ENCODE measurements around the gene GMCL1.
"Not testable (repeated sequence)": the region's sequence is repeated elsewhere in the genome, so short reads cannot be mapped to it uniquely, and the experiment has no call there.

The GMCL1 gene

DNA sequence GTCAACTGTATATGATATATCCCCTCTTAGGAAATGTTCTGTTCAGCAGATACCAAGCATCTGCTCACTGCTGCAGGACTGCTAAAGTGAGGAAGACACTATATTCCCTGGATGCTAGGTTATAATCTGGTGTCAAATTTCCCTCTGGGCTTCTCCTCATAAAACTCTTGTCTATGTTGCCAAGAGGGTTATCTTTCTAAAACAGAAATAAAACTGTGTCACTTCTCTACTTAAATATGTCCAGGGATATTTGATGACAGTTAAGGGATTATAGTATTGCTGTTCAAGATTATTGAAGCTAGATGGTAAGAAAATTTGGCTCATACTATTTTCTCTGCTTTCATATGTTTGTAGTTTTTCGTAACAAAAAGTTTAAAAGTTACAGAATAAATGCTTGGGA lies 33.8 kb downstream of the GMCL1 start:
- DNase-seq = no peak

GRCh38 chr2:69888451-69888850 lies 59.0 kb downstream of the GMCL1 start:
- no peak for DNase-seq

GRCh38 chr2:69889302-69889701 lies 59.8 kb downstream of the GMCL1 start:
- no peak for DNase-seq

DNA sequence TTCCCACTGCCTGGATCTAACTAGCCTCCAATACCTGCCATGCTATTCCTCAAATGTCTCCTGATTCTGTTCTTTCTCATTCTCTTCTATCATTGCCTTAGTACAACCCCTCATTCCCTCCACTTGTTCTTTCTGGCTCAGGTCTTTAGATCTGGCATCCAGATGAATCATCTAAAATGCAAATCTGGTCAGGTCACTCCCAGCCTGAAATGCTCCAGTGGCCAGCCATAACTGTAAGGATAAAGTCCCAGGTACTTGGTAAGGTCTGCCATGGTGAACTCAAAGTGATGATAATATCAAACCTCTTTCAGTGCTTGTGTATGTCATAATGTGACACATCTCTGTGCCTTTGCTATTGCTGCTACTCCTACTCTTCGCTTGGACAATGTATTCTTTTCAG lies 61.4 kb downstream of the GMCL1 start:
- no peak for DNase-seq

GRCh38 chr2:69892838-69893424 lies 63.5 kb downstream of the GMCL1 start:
- peak; percentile 8 for DNase-seq

DNA sequence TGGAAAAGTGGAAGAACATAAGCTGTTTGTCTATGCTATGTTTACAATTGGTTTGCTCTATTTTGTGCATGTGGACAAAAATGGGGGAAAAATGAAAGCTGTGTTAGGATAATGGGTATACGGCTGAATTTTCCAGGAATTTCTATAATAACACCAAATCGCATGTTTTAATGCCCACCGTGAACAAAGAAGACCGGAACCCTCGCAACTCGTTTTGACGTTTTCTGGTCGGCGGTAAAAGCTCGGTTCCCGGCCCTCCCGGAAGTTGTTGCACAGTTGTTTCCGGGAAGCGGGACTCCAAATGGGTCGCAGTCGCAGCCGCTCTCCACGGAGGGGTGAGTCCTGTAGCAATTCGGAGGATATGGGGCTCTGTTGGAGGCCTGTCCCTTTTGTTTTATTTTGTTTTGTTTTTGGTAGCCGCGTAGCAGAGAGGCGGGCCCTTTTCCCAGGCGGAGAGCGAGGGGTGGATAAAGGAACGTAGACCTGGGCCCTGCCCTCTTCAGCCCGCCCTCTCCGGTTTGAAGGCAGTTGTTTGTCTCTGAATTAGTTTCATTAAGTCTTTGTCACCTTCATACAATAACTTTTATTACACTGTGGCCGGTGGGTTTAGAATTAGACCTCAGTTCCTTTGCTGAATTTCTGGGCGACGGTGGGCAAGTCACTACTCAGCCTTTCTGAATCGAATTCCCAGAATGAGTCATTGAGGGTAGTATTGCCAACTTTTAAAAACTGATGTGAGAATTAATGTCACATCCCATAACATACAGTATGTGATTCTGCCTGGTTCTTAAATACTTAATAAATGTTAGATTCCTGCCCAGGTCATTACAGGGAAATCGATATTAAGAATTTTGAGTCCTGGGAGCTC lies 64.5 kb downstream of the GMCL1 start, which contains the start of gene SNRNP27:
Gene SNRNP27, plus strand, starts transcription at position 273 of the 868 bp plus-strand sequence. Its CDS starts 29 bp downstream, at position 302.
- peak; percentile 74 for DNase-seq

DNA sequence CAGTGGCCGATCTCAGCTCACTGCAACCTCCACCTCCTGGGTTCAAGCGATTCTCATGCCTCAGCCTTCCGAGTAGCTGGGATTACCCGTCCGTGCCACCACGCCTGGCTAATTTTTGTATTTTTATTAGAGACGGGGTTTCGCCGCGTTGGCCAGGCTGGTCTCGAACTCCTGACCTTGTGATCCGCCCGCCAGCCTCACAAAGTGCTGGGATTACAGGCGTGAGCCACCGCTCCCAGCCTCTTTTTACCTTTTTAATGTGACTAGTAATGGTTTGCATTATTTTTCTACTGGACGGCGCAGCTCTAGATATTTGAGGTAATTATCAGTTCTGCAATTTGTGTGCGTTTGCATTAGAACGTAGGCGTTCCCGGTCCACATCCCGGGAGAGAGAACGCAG lies 65.3 kb downstream of the GMCL1 start:
- not testable (repeated sequence) for DNase-seq

- DNase-seq = no peak
Observed at GRCh38 chr2:69902213-69902922, 72.9 kb downstream of the GMCL1 start.

DNA sequence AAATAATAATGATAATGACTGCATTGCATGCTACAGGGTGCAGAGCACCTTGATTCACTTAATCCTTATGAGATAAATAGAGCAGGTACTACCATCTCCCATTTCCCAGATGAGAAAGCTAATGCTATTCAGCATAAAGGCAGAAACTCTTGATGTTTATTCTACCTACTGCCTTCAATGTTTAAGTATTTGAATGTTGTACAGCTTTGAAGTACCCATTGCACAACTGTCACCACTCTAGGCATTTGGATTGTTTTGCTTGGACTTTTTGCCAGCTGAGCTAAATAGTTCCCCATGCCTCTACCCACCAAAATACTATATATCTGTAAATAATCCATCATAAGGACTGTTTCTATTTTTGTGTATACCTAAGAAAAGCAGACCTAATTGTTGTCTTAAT lies 77.8 kb downstream of the GMCL1 start:
- DNase-seq = no peak

DNA sequence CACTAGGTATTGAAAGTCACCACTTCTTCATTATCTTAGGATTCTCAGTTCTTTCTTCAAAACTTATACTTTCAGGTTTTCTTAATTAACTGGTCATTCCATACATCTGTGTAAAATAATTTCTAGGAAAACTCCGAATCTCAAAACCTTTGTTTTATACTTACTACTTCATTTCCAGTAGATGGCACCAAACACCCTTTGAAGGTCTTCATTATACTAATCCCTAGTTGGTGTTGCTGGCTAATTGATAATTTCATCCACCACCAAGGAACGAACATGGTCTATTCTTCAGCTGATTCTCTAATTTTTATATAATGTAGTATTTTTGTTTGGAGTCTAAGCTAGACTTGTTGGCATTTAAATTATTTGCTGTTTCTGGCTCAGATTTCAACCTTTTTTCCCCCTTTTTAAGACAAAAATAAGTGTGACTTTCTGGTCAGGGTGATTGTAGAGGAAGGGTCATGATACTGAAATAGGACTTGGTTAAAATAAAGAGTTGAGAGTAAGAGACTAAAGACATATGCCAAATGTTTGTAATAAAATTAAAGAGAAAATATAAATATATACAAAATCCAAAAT lies 82.6 kb downstream of the GMCL1 start:
- peak; percentile 55 for DNase-seq

GRCh38 chr2:69914164-69914949 lies 84.9 kb downstream of the GMCL1 start:
- DNase-seq = peak; percentile 100

GRCh38 chr2:69914950-69915945 lies 85.8 kb downstream of the GMCL1 start, which contains the start of gene MXD1:
Gene MXD1, plus strand, starts transcription at chr2:69915109. Its CDS starts 222 bp downstream, at chr2:69915331.
- no peak for DNase-seq

- DNase-seq = no peak
Observed at GRCh38 chr2:69916106-69916505, 86.6 kb downstream of the GMCL1 start.

DNA sequence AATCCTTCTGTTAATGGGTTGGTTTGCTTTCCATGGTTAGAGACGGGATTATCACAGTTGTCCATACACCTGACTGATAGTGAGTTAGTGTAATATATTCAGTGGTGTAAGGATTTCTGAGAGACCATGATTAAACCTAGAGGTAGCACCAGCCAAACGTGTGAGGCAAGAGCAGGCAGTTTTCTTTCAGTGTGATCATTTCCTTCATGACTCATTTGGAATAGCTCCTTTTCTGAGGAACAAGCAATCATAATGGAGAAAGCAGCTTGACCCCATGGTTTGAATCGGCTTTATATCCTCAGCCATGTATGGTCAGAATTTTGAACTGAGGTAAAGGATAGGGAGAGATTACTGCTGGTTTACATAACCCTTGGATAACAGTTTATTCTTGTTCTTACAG lies 88.4 kb downstream of the GMCL1 start:
- DNase-seq = peak; percentile 89

GRCh38 chr2:69918401-69918800 lies 88.9 kb downstream of the GMCL1 start:
- DNase-seq = no peak

DNA sequence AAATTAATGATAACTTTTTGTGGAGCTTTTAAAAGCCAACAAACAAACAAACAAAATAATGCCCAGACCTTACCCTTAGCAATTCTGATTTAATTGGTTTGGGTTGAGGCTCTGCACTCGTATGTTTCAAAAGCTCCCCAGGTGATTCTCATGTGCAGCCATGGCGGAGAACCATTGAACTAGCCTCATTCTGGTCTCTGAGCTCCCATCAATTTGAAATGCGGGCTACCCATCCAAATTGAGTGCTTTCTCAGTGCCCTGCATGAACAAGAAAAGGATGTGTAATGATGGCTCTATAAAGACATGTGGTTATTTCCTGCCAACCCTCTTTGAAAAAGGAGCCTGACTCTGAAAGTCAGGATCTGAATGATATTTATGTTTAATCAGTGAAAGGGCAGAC lies 93.7 kb downstream of the GMCL1 start:
- DNase-seq = no peak

DNA sequence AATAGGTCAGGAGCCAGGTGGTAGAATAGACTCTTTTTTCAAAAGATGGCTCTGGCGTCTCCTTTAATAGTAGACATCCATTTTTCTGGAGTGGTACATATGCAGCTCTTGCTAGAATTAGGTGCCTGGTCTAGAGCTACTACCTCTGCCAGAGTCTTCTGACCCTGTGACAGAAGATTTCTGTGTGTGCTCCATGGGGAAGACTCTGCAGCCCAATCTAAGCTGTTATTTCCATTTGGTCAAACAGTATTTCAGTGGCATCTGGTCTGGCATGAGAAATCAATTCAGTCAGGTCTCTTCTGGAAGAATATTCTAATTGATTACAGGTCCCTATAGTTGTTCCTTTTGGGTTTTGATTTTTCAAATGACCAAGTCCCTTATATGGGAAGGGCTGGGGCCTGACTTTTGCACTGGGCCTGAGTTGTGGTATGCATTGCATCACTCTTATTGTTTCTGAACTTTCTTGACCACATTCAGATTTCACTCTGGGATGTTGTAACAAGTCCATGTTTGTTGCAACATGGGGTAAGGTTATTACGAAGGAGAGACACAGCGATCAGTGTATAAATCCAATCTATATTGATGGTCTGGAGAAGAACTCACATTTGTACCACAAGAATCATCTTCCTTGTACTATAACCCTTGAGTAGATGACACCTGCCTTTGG lies 97.5 kb downstream of the GMCL1 start:
- peak; percentile 57 for DNase-seq

Measured in HCEC 1CT (cell line).